MM.1S (cell line): Measurements from ENCODE around the gene HS6ST1.

ENCODE experiments used
- DNase-seq: peaks from one replicate; pipeline ENCODE4 v3.0.0-alpha.2; 2015
- H2AFZ ChIP-seq: fragments of 300-600 bp; sonication (generic); 2 replicates; pipeline ENCODE4 v1.6.0; 2016; ENCODE audit warnings: antibody characterized with exemption, low read length
- H3F3A ChIP-seq: fragments of 300-600 bp; sonication (generic); 2 replicates; pipeline ENCODE4 v1.6.1; 2016; ENCODE audit warnings: mild to moderate bottlenecking, antibody characterized with exemption, low read length, moderate library complexity, mixed read lengths; ENCODE audit not compliant: insufficient read depth
- H3K27ac ChIP-seq: fragments of 300-600 bp; sonication (generic); 2 replicates; pipeline ENCODE4 v1.5.1; 2016; ENCODE audit warnings: mild to moderate bottlenecking, low read length
- H3K27me3 ChIP-seq: fragments of 300-600 bp; sonication (generic); replicated peaks from 2 replicates; pipeline ENCODE4 v1.6.0; 2016; ENCODE audit warnings: low read length; ENCODE audit not compliant: insufficient read depth
- H3K36me3 ChIP-seq: fragments of 300-600 bp; sonication (generic); replicated peaks from 2 replicates; pipeline ENCODE4 v1.6.1; 2016; ENCODE audit warnings: mild to moderate bottlenecking, low read length, mixed read lengths; ENCODE audit not compliant: insufficient read depth
- H3K4me1 ChIP-seq: fragments of 300-600 bp; sonication (generic); 2 replicates; pipeline ENCODE4 v1.6.1; 2016; ENCODE audit warnings: low read length, mixed read lengths
- H3K4me2 ChIP-seq: fragments of 300-600 bp; sonication (generic); 2 replicates; pipeline ENCODE4 v1.6.0; 2016; ENCODE audit warnings: low read depth, low read length
- H3K4me3 ChIP-seq: fragments of 300-600 bp; sonication (generic); 2 replicates; pipeline ENCODE4 v1.5.1; 2016; ENCODE audit warnings: low read length, mixed read lengths
- H3K79me2 ChIP-seq: fragments of 300-600 bp; sonication (generic); 2 replicates; pipeline ENCODE4 v1.6.1; 2016; ENCODE audit warnings: mixed run types, low read length, mixed read lengths
- H3K9ac ChIP-seq: fragments of 300-600 bp; sonication (generic); 2 replicates; pipeline ENCODE4 v1.6.1; 2016; ENCODE audit warnings: low read length, mixed read lengths
- H3K9me2 ChIP-seq: fragments of 300-600 bp; sonication (generic); replicated peaks from 2 replicates; pipeline ENCODE4 v1.6.1; 2016; ENCODE audit warnings: mild to moderate bottlenecking, low read length, mixed read lengths; ENCODE audit not compliant: insufficient read depth
- H3K9me3 ChIP-seq: fragments of 300-600 bp; sonication (generic); replicated peaks from 2 replicates; pipeline ENCODE4 v1.6.1; 2016; ENCODE audit warnings: mild to moderate bottlenecking, low read length, mixed read lengths; ENCODE audit not compliant: insufficient read depth
- H4K20me1 ChIP-seq: fragments of 300-600 bp; sonication (generic); 2 replicates; pipeline ENCODE4 v1.6.1; 2016; ENCODE audit warnings: mild to moderate bottlenecking, low read length, moderate library complexity, mixed read lengths; ENCODE audit not compliant: insufficient read depth
- EZH2 ChIP-seq: fragments of 300-600 bp; sonication (generic); optimal IDR thresholded peaks from 2 replicates; pipeline ENCODE3; 2017; ENCODE audit warnings: low read depth, mild to moderate bottlenecking, antibody characterized with exemption, low read length, mixed read lengths
- EZH2phosphoT487 ChIP-seq: fragments of 300-600 bp; sonication (generic); IDR thresholded peaks from 2 replicates; pipeline ENCODE4 v1.6.1; 2018; ENCODE audit warnings: antibody characterized with exemption, low read length
- TF ChIP-seq, protein P1 (sequence below): fragments of 300-600 bp; sonication (generic); IDR thresholded peaks from 2 replicates; pipeline ENCODE4 v1.5.1; 2016; ENCODE audit warnings: antibody characterized with exemption, low read length, mixed read lengths

HS6ST1 gene

DNA sequence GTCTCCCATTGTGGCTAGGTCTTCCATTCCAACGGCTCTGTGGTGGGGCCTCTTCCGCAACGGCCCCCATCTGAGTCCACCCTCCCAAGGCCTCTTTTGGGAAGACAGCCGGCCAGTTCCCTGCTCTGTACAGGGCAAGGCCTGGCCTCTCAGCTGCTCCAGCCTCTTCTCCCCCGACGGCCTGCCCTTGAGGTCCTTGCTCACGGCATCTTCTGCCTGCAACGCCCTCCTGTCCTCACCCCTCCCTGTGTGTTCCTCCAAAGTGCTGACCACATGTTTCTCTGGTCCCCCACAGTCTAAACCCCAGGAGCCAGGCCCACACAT is 16.0 kb downstream of the HS6ST1 start:
- H3K36me3 ChIP-seq, result no peaks in the 10 kb centered on the region
- peaks cover 12% of the 10 kb centered on the region; the same call in 1 of the 2 replicates for H4K20me1 ChIP-seq
- TF ChIP-seq, protein P1, sequence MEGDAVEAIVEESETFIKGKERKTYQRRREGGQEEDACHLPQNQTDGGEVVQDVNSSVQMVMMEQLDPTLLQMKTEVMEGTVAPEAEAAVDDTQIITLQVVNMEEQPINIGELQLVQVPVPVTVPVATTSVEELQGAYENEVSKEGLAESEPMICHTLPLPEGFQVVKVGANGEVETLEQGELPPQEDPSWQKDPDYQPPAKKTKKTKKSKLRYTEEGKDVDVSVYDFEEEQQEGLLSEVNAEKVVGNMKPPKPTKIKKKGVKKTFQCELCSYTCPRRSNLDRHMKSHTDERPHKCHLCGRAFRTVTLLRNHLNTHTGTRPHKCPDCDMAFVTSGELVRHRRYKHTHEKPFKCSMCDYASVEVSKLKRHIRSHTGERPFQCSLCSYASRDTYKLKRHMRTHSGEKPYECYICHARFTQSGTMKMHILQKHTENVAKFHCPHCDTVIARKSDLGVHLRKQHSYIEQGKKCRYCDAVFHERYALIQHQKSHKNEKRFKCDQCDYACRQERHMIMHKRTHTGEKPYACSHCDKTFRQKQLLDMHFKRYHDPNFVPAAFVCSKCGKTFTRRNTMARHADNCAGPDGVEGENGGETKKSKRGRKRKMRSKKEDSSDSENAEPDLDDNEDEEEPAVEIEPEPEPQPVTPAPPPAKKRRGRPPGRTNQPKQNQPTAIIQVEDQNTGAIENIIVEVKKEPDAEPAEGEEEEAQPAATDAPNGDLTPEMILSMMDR, result no peak
- TF ChIP-seq EZH2phosphoT487, result no peak
- no peak for TF ChIP-seq EZH2
- H3K79me2 ChIP-seq, result peaks cover 100% of the 10 kb centered on the region
- H3K4me2 ChIP-seq, result no peak overlapping the region
- no peaks in the 10 kb centered on the region for H3F3A ChIP-seq
- H3K4me1 ChIP-seq, result no peaks in the 10 kb centered on the region
- H3K4me3 ChIP-seq, result no peak overlapping the region
- no peak overlapping the region for H2AFZ ChIP-seq
- no peaks in the 10 kb centered on the region for H3K27me3 ChIP-seq
- H3K9me2 ChIP-seq, result no peaks in the 10 kb centered on the region
- no peaks in the 10 kb centered on the region for H3K9me3 ChIP-seq
- no peak overlapping the region for H3K9ac ChIP-seq
- DNase-seq, result no peak
- H3K27ac ChIP-seq, result no peak overlapping the region

DNA sequence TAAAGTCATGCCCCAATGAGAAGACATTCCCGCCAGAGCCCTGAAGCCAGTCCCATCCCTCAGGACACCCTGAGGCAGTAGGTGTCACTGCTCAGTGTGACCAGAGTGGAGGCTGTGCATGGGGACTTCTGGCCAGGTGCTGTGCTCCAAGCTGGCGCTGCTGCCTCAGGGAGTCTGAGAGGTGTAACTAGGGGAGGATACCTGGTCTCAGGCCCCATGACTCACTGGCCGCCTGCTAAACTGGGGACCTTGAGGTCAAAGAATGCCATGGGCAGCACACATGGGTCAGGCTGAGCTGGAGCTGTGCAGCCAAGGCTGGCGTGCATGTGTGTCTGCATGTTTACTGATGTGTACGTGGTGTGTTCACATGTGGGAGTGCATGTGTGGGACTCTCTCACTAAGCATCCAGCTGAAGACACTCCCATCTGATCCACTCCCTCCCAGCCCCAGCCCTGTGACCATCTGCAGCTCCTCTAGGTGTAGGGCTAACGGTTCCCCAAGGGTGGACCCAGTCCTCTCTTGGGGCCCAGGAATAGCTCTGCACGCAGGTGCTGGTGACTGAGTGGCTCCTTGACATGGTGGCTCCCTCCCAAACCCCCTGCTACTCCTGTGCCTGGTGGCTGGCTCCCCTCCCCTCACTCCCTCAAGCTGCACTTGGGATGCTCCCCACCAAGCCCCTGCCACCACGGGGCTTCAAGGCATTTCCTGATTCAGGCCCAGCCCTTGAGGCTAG is 16.5 kb downstream of the HS6ST1 start:
- TF ChIP-seq, protein P1, result no peak
- no peak for TF ChIP-seq EZH2
- no peak for TF ChIP-seq EZH2phosphoT487
- no peak overlapping the region for H3K27ac ChIP-seq
- H3K9me2 ChIP-seq, result no peaks in the 10 kb centered on the region
- no peak overlapping the region for H3K4me2 ChIP-seq
- peaks cover 12% of the 10 kb centered on the region; the same call in 1 of the 2 replicates for H4K20me1 ChIP-seq
- DNase-seq, result no peak
- H3K36me3 ChIP-seq, result no peaks in the 10 kb centered on the region
- H3K27me3 ChIP-seq, result no peaks in the 10 kb centered on the region
- H3K9ac ChIP-seq, result no peak overlapping the region
- no peak overlapping the region for H2AFZ ChIP-seq
- H3K79me2 ChIP-seq, result peaks cover 100% of the 10 kb centered on the region
- H3K4me1 ChIP-seq, result no peaks in the 10 kb centered on the region
- no peak overlapping the region for H3K4me3 ChIP-seq
- H3K9me3 ChIP-seq, result no peaks in the 10 kb centered on the region
- no peaks in the 10 kb centered on the region for H3F3A ChIP-seq

DNA sequence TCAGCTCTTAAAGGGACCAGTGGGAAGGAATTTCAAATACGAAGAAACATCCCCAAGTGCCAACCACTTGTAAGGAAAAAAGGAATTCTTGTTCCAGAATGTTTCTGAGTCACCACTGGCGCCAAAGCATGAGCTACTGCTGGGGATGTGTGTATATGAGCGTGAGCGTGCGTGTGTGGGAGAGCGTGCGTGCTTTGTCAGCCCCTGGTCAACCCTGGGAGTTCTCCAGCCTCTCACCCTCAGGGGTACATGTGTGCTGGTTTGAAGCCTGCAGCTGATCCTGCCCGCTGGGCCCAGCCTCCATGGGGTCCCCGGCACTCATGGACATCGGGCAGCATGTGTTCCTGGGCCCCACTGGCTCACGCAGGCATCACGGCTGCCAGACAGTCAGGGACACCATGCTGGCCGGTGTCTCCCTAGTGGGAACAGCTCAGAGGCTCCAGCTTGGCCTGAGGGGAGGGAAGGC is 17.1 kb downstream of the HS6ST1 start:
- TF ChIP-seq, protein P1, result no peak
- TF ChIP-seq EZH2phosphoT487 (no peak), EZH2 (no peak)
- Histone ChIP-seq H3K9ac (no peak overlapping the region), H2AFZ (no peak overlapping the region), H3K4me3 (no peak overlapping the region), H3K4me1 (no peaks in the 10 kb centered on the region), H3K27ac (no peak overlapping the region), H3K79me2 (peaks cover 100% of the 10 kb centered on the region), H3K9me2 (no peaks in the 10 kb centered on the region), H3K4me2 (no peak overlapping the region), H3K27me3 (no peaks in the 10 kb centered on the region), H3K36me3 (no peaks in the 10 kb centered on the region), H3K9me3 (no peaks in the 10 kb centered on the region), H3F3A (no peaks in the 10 kb centered on the region), H4K20me1 (peaks cover 12% of the 10 kb centered on the region)
- DNase-seq, result no peak
